ENCODE results near the gene GATB. TPM values are rescaled to one million over a fixed set of nuclear protein-coding genes. Genes with fewer than 3 reads are reported as not detected.
A peak's percentile ranks its signal among the peaks of the same experiment; 100 is the strongest.

Gene GATB, protein sequence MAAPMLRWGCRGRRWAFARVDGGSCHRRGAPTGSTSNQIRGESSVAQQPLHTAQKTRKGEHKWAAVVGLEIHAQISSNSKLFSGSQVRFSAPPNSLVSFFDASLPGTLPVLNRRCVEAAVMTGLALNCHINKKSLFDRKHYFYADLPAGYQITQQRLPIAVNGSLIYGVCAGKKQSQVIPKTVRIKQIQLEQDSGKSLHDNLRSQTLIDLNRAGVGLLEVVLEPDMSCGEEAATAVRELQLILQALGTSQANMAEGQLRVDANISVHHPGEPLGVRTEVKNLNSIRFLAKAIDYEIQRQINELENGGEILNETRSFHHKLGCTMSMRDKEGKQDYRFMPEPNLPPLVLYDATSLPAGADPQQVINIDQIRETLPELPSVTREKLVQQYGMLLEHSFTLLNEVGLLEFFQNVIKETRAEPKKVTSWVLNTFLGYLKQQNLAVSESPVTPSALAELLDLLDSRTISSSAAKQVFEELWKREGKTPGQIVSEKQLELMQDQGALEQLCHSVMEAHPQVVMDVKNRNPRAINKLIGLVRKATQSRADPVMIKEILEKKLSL
- 18.9 and 21.2 TPM in 2 replicates for total RNA-seq (2021)
- long read RNA-seq, transcript GATB-201 (13 exons, 2,385 nt) = major isoform, 112 of 152 reads
- long read RNA-seq, transcript GATB-209 (8 exons, 1,519 nt) = minor isoform, 8 of 152 reads
- long read RNA-seq, partial matches to known transcripts = 10 of 152 reads
- long read RNA-seq, other reads (novel, unspliced or antisense) = 22 of 152 reads

DNA sequence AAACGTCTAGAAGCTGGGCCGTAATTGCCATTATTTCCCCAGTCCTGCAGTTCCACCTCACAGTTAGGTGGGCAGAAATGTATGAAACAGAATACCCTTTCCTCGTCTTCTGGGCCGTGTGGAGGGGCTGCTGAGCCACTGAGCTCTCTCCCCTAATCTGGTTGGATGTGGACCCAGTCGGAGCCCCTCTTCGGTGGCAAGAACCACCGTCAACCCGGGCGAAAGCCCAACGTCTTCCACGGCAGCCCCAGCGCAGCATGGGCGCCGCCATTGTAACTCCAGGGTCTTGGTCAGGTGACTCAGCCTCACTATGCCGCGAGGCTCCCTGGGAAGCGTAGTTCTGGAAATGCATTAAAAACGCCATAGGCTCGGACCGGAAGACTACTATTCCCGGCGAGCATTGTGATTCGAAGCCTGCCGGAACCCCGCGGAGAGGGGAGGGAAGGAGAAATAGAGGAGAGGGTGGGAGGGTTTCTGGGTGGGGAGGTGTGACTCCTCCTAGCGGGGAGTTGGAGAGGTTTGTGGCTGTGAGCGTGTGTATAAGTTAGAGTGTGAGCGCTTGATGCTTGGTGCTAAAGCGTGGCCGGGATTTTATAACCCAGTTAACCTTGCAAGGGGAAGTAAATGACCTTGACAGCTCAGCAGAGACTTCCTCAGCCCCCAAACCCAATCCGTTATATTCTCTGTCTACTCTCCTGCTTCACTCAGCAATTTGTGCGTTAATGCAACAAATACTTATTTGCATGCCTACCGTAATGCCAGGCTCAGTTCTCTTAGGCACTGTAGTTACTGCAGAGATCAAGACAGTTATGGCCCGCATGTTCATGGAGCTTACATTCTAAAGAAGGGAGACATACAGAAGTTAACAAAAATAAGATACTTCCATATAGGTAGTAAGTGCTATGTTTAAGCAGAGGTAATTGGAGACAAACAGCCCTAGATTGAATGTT lies at the start of gene GATB:
TSS of gene GATB (minus strand) at position 296 of the 950 bp plus-strand sequence. CDS start at position 271, 25 bp downstream.
- H4K20me1 ChIP-seq (ENCODE audit: control insufficient read depth, insufficient read depth, insufficient read length) = no peaks in the 10 kb centered on the region
- no peaks in the 10 kb centered on the region for H3K79me1 ChIP-seq (ENCODE audit: insufficient read depth, low read depth, low read length, poor library complexity, severe bottlenecking)

More for the DNA sequence above, at the start of gene GATB:
- peak within 1 kb of the TSS; percentile 73 for H3K18ac ChIP-seq (ENCODE audit: insufficient read length, low read depth, low read length)
- H3K79me2 ChIP-seq (ENCODE audit: insufficient read depth, low read length) = no peaks in the 10 kb centered on the region
- H3T11ph ChIP-seq (ENCODE audit: low read length) = no peak within 1 kb of the TSS
- no peak within 1 kb of the TSS for H2AK5ac ChIP-seq (ENCODE audit: insufficient read length, low read length)
- DNase-seq = peak; percentile 98
- no CpG with 5 or more reads among the region's 35 CpGs for WGBS (ENCODE audit: extremely low coverage, insufficient read length, low lambda C conversion rate)
- no peak within 1 kb of the TSS for H4K8ac ChIP-seq (replicated peaks; ENCODE audit: insufficient read length, low read depth, low read length)
- Mint-ChIP-seq H3K36me3 (ENCODE audit: insufficient read depth in 1 of 3, low read depth in 3 of 3) (peaks cover 0 to 11% (median 2%) of the 10 kb centered on the region in 3 experiments; a peak in 3 of 7 replicates), H3K4me3 (peak within 1 kb of the TSS; percentile 98 to 99), H3K27me3 (ENCODE audit: low read depth) (no peaks in the 10 kb centered on the region), H3K27ac (peak within 1 kb of the TSS; percentile 98 to 100 (median 99)), H3K4me1 (peaks cover 12 to 16% of the 10 kb centered on the region in 2 experiments), H3K9me3 (no peaks in the 10 kb centered on the region; a peak in 1 of 5 replicates)
- H2BK12ac ChIP-seq (ENCODE audit: insufficient read length, low read depth, low read length) = no peak within 1 kb of the TSS
- H3K56ac ChIP-seq (ENCODE audit: insufficient read length, low read depth, low read length) = no peak within 1 kb of the TSS
- H2AFZ ChIP-seq (ENCODE audit: low read length) = peak within 1 kb of the TSS; percentile 6
- no peaks in the 10 kb centered on the region for H3K27me3 ChIP-seq (ENCODE audit: insufficient read depth, low read length)
- no peak within 1 kb of the TSS for H4K91ac ChIP-seq (ENCODE audit: insufficient read length, low read depth, low read length)
- TF ChIP-seq, protein P1, sequence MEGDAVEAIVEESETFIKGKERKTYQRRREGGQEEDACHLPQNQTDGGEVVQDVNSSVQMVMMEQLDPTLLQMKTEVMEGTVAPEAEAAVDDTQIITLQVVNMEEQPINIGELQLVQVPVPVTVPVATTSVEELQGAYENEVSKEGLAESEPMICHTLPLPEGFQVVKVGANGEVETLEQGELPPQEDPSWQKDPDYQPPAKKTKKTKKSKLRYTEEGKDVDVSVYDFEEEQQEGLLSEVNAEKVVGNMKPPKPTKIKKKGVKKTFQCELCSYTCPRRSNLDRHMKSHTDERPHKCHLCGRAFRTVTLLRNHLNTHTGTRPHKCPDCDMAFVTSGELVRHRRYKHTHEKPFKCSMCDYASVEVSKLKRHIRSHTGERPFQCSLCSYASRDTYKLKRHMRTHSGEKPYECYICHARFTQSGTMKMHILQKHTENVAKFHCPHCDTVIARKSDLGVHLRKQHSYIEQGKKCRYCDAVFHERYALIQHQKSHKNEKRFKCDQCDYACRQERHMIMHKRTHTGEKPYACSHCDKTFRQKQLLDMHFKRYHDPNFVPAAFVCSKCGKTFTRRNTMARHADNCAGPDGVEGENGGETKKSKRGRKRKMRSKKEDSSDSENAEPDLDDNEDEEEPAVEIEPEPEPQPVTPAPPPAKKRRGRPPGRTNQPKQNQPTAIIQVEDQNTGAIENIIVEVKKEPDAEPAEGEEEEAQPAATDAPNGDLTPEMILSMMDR (conservative IDR thresholded peaks at IDR 0.05) = peak; percentile 75
- no peak within 1 kb of the TSS for H2BK120ac ChIP-seq (ENCODE audit: low read depth, low read length, poor library complexity, severe bottlenecking)
- no peak within 1 kb of the TSS for H2BK20ac ChIP-seq (ENCODE audit: low read depth, low read length, poor library complexity, severe bottlenecking)
- no peak within 1 kb of the TSS for H3K27ac ChIP-seq (ENCODE audit: insufficient read length, low read depth, low read length)
- peak within 1 kb of the TSS; percentile 91 for H4K5ac ChIP-seq (ENCODE audit: insufficient read length, low read depth, low read length)
- H3K14ac ChIP-seq (ENCODE audit: insufficient read depth, low read length) = peak within 1 kb of the TSS; percentile 80; the same call in 1 of the 2 replicates
- H3K9me3 ChIP-seq (ENCODE audit: control insufficient read depth, low read depth, low read length) = no peaks in the 10 kb centered on the region
- H3K23ac ChIP-seq (ENCODE audit: insufficient read length, low read depth, low read length) = no peak within 1 kb of the TSS
- H3K4me1 ChIP-seq (ENCODE audit: insufficient read depth, low read length) = no peaks in the 10 kb centered on the region; the same call in 1 of the 2 replicates
- peak within 1 kb of the TSS; percentile 95 for H3K9ac ChIP-seq (ENCODE audit: extremely low read depth, insufficient read length, low read length)
- H3K23me2 ChIP-seq (ENCODE audit: insufficient read length, low read depth, low read length, poor library complexity, severe bottlenecking) = peaks cover 6% of the 10 kb centered on the region
- no peak within 1 kb of the TSS for H2BK15ac ChIP-seq (ENCODE audit: low read depth, low read length)
- H3K4me2 ChIP-seq (ENCODE audit: insufficient read depth, insufficient read length, low read length) = peak within 1 kb of the TSS; percentile 71
- no peak within 1 kb of the TSS for H3K4ac ChIP-seq (ENCODE audit: low read depth, low read length)
- no peak within 1 kb of the TSS for H2BK5ac ChIP-seq (ENCODE audit: insufficient read length, low read length)

All from H9 (cell line).